GM10248 (cell line): Measurements from ENCODE around the gene CAPN11.

ENCODE experiments used
- CTCF ChIA-PET: fragments of 300-600 bp; sonication (Branson Sonifier 250); formaldehyde crosslinking; extraction: SDS; loops from one replicate; lab custom pipeline; 2021; ENCODE audit warnings: antibody characterized with exemption; lab: Yijun Ruan, JAX
- POLR2A ChIA-PET: fragments of 350-650 bp; sonication (Branson Sonifier 250); formaldehyde crosslinking; extraction: SDS; loops from one replicate; lab custom pipeline; 2020; ENCODE audit warnings: antibody characterized with exemption; lab: Yijun Ruan, JAX
- DNase-seq: peaks from one replicate; pipeline ENCODE4 v3.0.0; 2012; ENCODE audit errors: extremely low spot score
- TF ChIP-seq, protein P1 (sequence below): IDR thresholded peaks from 2 replicates; pipeline ENCODE4 v1.5.1; 2012; ENCODE audit warnings: mild to moderate bottlenecking, low read depth; ENCODE audit errors: extremely low read depth, missing control alignments, control extremely low read depth

The CAPN11 gene

GRCh38 chr6:44122801-44123200 is 35.8 kb upstream of the CAPN11 start:
- CTCF ChIA-PET = interaction anchor here (0.8 to 2.8 kb wide), 6 partner anchors 10 to 48 kb away, joined by 3 to 8 read pairs (median 3); no protein-coding TSS in a partner anchor
- TF ChIP-seq, protein P1, sequence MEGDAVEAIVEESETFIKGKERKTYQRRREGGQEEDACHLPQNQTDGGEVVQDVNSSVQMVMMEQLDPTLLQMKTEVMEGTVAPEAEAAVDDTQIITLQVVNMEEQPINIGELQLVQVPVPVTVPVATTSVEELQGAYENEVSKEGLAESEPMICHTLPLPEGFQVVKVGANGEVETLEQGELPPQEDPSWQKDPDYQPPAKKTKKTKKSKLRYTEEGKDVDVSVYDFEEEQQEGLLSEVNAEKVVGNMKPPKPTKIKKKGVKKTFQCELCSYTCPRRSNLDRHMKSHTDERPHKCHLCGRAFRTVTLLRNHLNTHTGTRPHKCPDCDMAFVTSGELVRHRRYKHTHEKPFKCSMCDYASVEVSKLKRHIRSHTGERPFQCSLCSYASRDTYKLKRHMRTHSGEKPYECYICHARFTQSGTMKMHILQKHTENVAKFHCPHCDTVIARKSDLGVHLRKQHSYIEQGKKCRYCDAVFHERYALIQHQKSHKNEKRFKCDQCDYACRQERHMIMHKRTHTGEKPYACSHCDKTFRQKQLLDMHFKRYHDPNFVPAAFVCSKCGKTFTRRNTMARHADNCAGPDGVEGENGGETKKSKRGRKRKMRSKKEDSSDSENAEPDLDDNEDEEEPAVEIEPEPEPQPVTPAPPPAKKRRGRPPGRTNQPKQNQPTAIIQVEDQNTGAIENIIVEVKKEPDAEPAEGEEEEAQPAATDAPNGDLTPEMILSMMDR = no peak
- POLR2A ChIA-PET = no interaction called here
- no peak for DNase-seq

DNA sequence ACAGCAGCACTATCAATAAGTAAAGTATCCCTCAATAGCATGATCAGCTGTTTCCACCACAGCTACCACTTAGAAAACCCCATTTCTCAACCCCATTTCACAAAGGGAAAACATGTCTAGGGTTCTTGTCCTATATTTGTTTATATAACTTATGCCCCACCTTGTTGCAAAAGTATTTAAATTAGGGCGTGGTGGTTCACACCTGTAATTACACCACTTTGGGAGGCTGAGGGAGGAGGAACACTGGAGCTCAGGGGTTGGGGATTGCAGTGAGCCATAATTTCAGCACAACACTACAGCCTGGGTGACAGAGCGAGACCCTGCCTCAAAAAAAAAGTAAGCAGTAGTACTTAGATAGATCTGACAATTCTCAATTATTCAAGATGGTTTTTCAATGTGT is 35.1 kb upstream of the CAPN11 start:
- ChIA-PET POLR2A (no interaction called here), CTCF (interaction anchor here (0.8 to 2.8 kb wide), 6 partner anchors 9 to 49 kb away, joined by 3 to 8 read pairs (median 3); no protein-coding TSS in a partner anchor)
- no peak for DNase-seq
- TF ChIP-seq, protein P1 = no peak

GRCh38 chr6:44126320-44127149 is 32.1 kb upstream of the CAPN11 start:
- peak; percentile 77 for DNase-seq
- TF ChIP-seq, protein P1 = no peak
- CTCF ChIA-PET = no interaction called here
- POLR2A ChIA-PET = interaction anchor here (0.5 to 0.9 kb wide), 2 partner anchors 111 to 855 kb away, joined by 4 to 5 read pairs; no protein-coding TSS in a partner anchor

DNA sequence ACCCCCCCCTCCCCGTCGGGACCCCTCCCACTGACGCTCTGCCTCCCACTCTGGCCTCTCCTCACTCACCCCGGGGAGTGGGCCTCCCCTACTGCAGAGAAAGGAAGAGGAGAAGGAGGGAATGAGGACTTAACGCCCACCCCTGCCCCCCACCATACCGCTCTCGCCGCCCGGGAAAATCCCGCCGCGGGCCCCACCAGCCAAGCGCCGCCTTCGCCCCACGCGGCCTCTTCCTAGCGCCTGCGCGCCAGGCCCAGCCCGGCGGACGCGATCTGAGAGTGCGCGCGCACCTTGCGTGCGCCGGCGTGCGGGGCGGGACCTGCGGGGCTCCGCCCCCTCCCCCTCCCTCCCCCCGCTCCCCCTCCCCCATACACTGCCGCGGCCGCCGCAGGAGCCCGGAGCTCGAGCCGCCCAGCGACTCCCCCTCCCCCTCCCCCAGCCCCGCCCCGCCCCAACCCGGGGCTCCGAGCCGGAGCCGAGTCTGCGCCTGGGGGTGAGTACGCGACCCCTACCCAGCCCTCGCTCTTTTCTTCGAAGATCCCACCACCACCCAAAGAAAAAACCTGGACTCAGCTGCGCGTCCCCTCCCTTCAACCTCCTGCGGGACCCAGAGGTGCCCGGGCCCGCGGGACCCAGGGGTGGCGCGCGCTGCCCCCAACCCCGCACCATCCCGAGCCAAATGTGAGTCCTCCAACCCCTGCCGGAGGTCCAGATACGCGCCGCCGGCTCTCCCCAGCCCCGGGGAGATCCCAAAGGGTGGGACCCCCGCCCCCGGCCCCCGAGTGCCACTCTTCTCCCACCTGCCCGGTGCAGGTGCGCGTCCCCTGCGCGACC is 31.2 kb upstream of the CAPN11 start, which contains the start of the genes MRPL14 and TMEM63B:
TSS of gene MRPL14 (minus strand) at position 267 of the 834 bp plus-strand sequence. CDS start 10,841 bp downstream, outside the sequence.
TSS of gene TMEM63B (plus strand) at position 369 of the 834 bp plus-strand sequence. CDS start 7,031 bp downstream, outside the sequence.
- POLR2A ChIA-PET = interaction anchor here (0.5 to 0.9 kb wide), 3 partner anchors 34 to 856 kb away, joined by 4 to 11 read pairs (median 5); no protein-coding TSS in a partner anchor
- TF ChIP-seq, protein P1 = no peak
- CTCF ChIA-PET = no interaction called here
- DNase-seq = peak; percentile 99

GRCh38 chr6:44128020-44128917 is 30.4 kb upstream of the CAPN11 start:
- DNase-seq = peak; percentile 61
- CTCF ChIA-PET = interaction anchor here (1.3 kb wide), 1 partner anchor 23 kb away, joined by 4 read pairs; no protein-coding TSS in a partner anchor
- POLR2A ChIA-PET = interaction anchor here (0.5 kb wide), 1 partner anchor 35 kb away, joined by 11 read pairs; no protein-coding TSS in a partner anchor
- TF ChIP-seq, protein P1 = no peak
